T-helper 1 cell treated with Interleukin-12 subunit alpha and Interleukin-12 subunit beta and Interleukin-4 antibody, amounts not matched to agents 30 μg/mL and 1 μg/mL, for 36 hours (primary cell): ENCODE data around the gene CACNG5.

ENCODE experiments used
- H3K27ac Mint-ChIP-seq: one replicate; pipeline ENCODE4 v1.8.0; 2021; ENCODE audit warnings: mild to moderate bottlenecking, mixed read lengths
- H3K27me3 Mint-ChIP-seq: one replicate; pipeline ENCODE4 v1.8.0; 2021; ENCODE audit warnings: low read depth, mixed read lengths
- H3K36me3 Mint-ChIP-seq: one replicate; pipeline ENCODE4 v1.8.0; 2021; ENCODE audit warnings: low read depth, mixed read lengths
- H3K4me1 Mint-ChIP-seq: one replicate; pipeline ENCODE4 v1.8.0; 2021; ENCODE audit warnings: low read depth, mixed read lengths
- H3K4me3 Mint-ChIP-seq: one replicate; pipeline ENCODE4 v1.8.0; 2021; ENCODE audit warnings: mild to moderate bottlenecking, moderate library complexity, mixed read lengths
- H3K9me3 Mint-ChIP-seq: one replicate; pipeline ENCODE4 v1.8.0; 2021; ENCODE audit warnings: mixed read lengths

CACNG5 gene

GRCh38 chr17:66834426-66834918 is 445 bp upstream of the CACNG5 start:
- Mint-ChIP-seq H3K27ac (no peak overlapping the region), H3K4me1 (peaks cover 4% of the 10 kb centered on the region), H3K36me3 (no peaks in the 10 kb centered on the region), H3K4me3 (no peak overlapping the region), H3K27me3 (peaks cover 57% of the 10 kb centered on the region), H3K9me3 (no peaks in the 10 kb centered on the region)

- H3K4me1 Mint-ChIP-seq = no peaks in the 10 kb centered on the region
- H3K27ac Mint-ChIP-seq = no peak overlapping the region
- H3K9me3 Mint-ChIP-seq = no peaks in the 10 kb centered on the region
- H3K4me3 Mint-ChIP-seq = no peak overlapping the region
- H3K27me3 Mint-ChIP-seq = peaks cover 49% of the 10 kb centered on the region
- H3K36me3 Mint-ChIP-seq = no peaks in the 10 kb centered on the region
Observed at GRCh38 chr17:66835476-66835875, 559 bp downstream of the CACNG5 start.

GRCh38 chr17:66836063-66837005 is 1.4 kb downstream of the CACNG5 start:
- H3K27me3 Mint-ChIP-seq = peaks cover 45% of the 10 kb centered on the region
- H3K4me3 Mint-ChIP-seq = no peak overlapping the region
- H3K4me1 Mint-ChIP-seq = no peaks in the 10 kb centered on the region
- no peaks in the 10 kb centered on the region for H3K36me3 Mint-ChIP-seq
- no peaks in the 10 kb centered on the region for H3K9me3 Mint-ChIP-seq
- no peak overlapping the region for H3K27ac Mint-ChIP-seq

GRCh38 chr17:66837226-66837625 is 2.3 kb downstream of the CACNG5 start:
- no peaks in the 10 kb centered on the region for H3K9me3 Mint-ChIP-seq
- no peak overlapping the region for H3K27ac Mint-ChIP-seq
- H3K27me3 Mint-ChIP-seq = peaks cover 39% of the 10 kb centered on the region
- H3K36me3 Mint-ChIP-seq = no peaks in the 10 kb centered on the region
- H3K4me3 Mint-ChIP-seq = no peak overlapping the region
- H3K4me1 Mint-ChIP-seq = no peaks in the 10 kb centered on the region

GRCh38 chr17:66837885-66838665 is 3.2 kb downstream of the CACNG5 start:
- Mint-ChIP-seq H3K4me1 (no peaks in the 10 kb centered on the region), H3K27ac (no peak overlapping the region), H3K4me3 (no peak overlapping the region), H3K27me3 (peaks cover 39% of the 10 kb centered on the region), H3K9me3 (no peaks in the 10 kb centered on the region), H3K36me3 (no peaks in the 10 kb centered on the region)

- H3K4me1 Mint-ChIP-seq = no peaks in the 10 kb centered on the region
- H3K9me3 Mint-ChIP-seq = no peaks in the 10 kb centered on the region
- H3K4me3 Mint-ChIP-seq = no peak overlapping the region
- no peak overlapping the region for H3K27ac Mint-ChIP-seq
- no peaks in the 10 kb centered on the region for H3K36me3 Mint-ChIP-seq
- H3K27me3 Mint-ChIP-seq = peaks cover 25% of the 10 kb centered on the region
Observed at GRCh38 chr17:66839616-66840015, 4.7 kb downstream of the CACNG5 start.

- H3K9me3 Mint-ChIP-seq = no peaks in the 10 kb centered on the region
- no peak overlapping the region for H3K4me3 Mint-ChIP-seq
- no peaks in the 10 kb centered on the region for H3K4me1 Mint-ChIP-seq
- H3K36me3 Mint-ChIP-seq = no peaks in the 10 kb centered on the region
- H3K27ac Mint-ChIP-seq = no peak overlapping the region
- H3K27me3 Mint-ChIP-seq = peaks cover 24% of the 10 kb centered on the region
Observed at GRCh38 chr17:66840061-66840460, 5.1 kb downstream of the CACNG5 start.

GRCh38 chr17:66841328-66841727 is 6.4 kb downstream of the CACNG5 start:
- Mint-ChIP-seq H3K9me3 (peaks cover 2% of the 10 kb centered on the region), H3K27ac (no peak overlapping the region), H3K4me3 (no peak overlapping the region), H3K4me1 (no peaks in the 10 kb centered on the region), H3K27me3 (peaks cover 16% of the 10 kb centered on the region), H3K36me3 (no peaks in the 10 kb centered on the region)

- H3K27me3 Mint-ChIP-seq = peaks cover 12% of the 10 kb centered on the region
- no peaks in the 10 kb centered on the region for H3K36me3 Mint-ChIP-seq
- H3K27ac Mint-ChIP-seq = no peak overlapping the region
- no peak overlapping the region for H3K4me3 Mint-ChIP-seq
- no peaks in the 10 kb centered on the region for H3K4me1 Mint-ChIP-seq
- H3K9me3 Mint-ChIP-seq = peaks cover 6% of the 10 kb centered on the region
Observed at GRCh38 chr17:66841744-66842143, 6.8 kb downstream of the CACNG5 start.

GRCh38 chr17:66842505-66842904 is 7.6 kb downstream of the CACNG5 start:
- no peaks in the 10 kb centered on the region for H3K36me3 Mint-ChIP-seq
- H3K9me3 Mint-ChIP-seq = peaks cover 6% of the 10 kb centered on the region
- H3K27me3 Mint-ChIP-seq = peaks cover 6% of the 10 kb centered on the region
- no peak overlapping the region for H3K4me3 Mint-ChIP-seq
- H3K4me1 Mint-ChIP-seq = no peaks in the 10 kb centered on the region
- H3K27ac Mint-ChIP-seq = no peak overlapping the region

GRCh38 chr17:66842959-66843358 is 8.0 kb downstream of the CACNG5 start:
- Mint-ChIP-seq H3K4me3 (no peak overlapping the region), H3K9me3 (peaks cover 6% of the 10 kb centered on the region), H3K36me3 (no peaks in the 10 kb centered on the region), H3K27me3 (peaks cover 5% of the 10 kb centered on the region), H3K4me1 (no peaks in the 10 kb centered on the region), H3K27ac (no peak overlapping the region)

GRCh38 chr17:66843627-66844026 is 8.7 kb downstream of the CACNG5 start:
- H3K36me3 Mint-ChIP-seq = no peaks in the 10 kb centered on the region
- no peaks in the 10 kb centered on the region for H3K4me1 Mint-ChIP-seq
- peaks cover 5% of the 10 kb centered on the region for H3K27me3 Mint-ChIP-seq
- no peak overlapping the region for H3K27ac Mint-ChIP-seq
- peaks cover 6% of the 10 kb centered on the region for H3K9me3 Mint-ChIP-seq
- H3K4me3 Mint-ChIP-seq = no peak overlapping the region

- Mint-ChIP-seq H3K27ac (no peak overlapping the region), H3K27me3 (peaks cover 5% of the 10 kb centered on the region), H3K4me1 (no peaks in the 10 kb centered on the region), H3K9me3 (peaks cover 6% of the 10 kb centered on the region), H3K4me3 (no peak overlapping the region), H3K36me3 (no peaks in the 10 kb centered on the region)
Observed at GRCh38 chr17:66847704-66848103, 12.8 kb downstream of the CACNG5 start.

- no peaks in the 10 kb centered on the region for H3K36me3 Mint-ChIP-seq
- no peaks in the 10 kb centered on the region for H3K4me1 Mint-ChIP-seq
- H3K4me3 Mint-ChIP-seq = no peak overlapping the region
- peaks cover 5% of the 10 kb centered on the region for H3K27me3 Mint-ChIP-seq
- H3K27ac Mint-ChIP-seq = no peak overlapping the region
- peaks cover 6% of the 10 kb centered on the region for H3K9me3 Mint-ChIP-seq
Observed at GRCh38 chr17:66848496-66848895, 13.6 kb downstream of the CACNG5 start.
